Gastrocnemius medialis (tissue), 4 donors: Measurements from ENCODE around the gene CDH23.

ENCODE experiments used
- CTCF ChIP-seq, 5 experiments: fragments of 450-650 bp in 3 of 5; fragments of 200-600 bp in 2 of 5; sonication (generic) in 2 of 5; IDR thresholded peaks in 4 of 5; conservative IDR thresholded peaks in 1 of 5; 1 replicate in 4 of 5; 2 replicates in 1 of 5; pipeline ENCODE4 v1.5.1; 2016 to 2019; ENCODE audit warnings: antibody characterized with exemption in 5 of 5, mild to moderate bottlenecking in 3 of 5, moderate library complexity in 3 of 5
- POLR2A ChIP-seq, 2 donors: fragments of 450-650 bp; IDR thresholded peaks; one replicate each; pipeline ENCODE4 v1.6.1; 2017; ENCODE audit warnings: antibody characterized with exemption in 2 of 2, mild to moderate bottlenecking in 2 of 2, moderate library complexity in 2 of 2

- TF ChIP-seq CTCF (IDR thresholded peaks at IDR 0.05 in 4 of 5, conservative IDR thresholded peaks at IDR 0.05 in 1 of 5) (no peak), POLR2A (IDR thresholded peaks at IDR 0.05) (no peak)
Measured at GRCh38 chr10:71627230-71627939, 230.7 kb downstream of the CDH23 start.
